Measurements from ENCODE around the gene SORL1.

Gene SORL1

DNA sequence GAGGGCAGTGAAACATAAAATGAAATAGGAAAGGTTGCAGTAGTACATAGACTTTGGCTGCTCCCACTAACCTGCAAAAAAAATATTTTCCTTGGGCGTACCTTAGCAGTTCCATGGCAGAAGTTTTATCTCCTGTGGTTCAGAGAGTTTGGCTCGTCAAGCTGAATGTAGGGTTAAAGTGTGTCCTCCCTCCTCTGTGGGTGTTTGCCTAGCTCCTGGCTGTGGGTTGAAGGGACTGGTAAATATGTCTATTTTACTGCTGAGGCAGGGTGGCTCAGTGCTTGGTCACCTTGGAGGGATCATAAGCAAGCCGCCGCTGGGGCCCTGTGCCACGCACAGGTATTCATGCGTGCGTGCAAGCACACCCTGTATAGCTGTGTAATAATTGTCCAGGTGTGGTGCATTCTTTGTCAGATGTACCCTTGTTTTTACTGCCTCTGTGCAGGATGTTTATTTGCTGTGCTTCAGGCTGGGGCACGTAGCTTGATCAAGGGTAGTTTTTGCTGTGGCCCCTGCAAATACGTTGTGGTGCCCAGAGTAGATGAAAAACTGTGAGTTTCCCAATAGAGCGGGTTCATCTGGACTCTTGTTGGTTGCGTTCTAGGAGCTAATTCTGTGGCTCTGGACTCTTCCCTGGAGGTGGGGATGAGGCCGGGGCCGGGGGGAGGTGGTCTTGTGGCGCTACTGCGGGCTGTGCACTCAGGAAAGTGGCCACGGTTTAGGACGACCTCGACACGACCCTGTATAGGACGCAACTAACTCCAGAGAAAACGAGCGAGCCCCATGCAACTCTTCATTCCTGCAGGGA is 732 bp upstream of the SORL1 start:
- no CpG with 5 or more reads among the region's 22 CpGs for WGBS (ENCODE audit: extremely low coverage, insufficient coverage, low lambda C conversion rate)
- DNase-seq: no peak
- no peak overlapping the region for H2AK5ac ChIP-seq (ENCODE audit: low read length)
- H3K27me3 ChIP-seq (ENCODE audit: insufficient read depth, low read length, poor library complexity): no peaks in the 10 kb centered on the region
- no peak overlapping the region for H3K23ac ChIP-seq (ENCODE audit: low read length)
- no peak overlapping the region for H2BK15ac ChIP-seq (replicated peaks; ENCODE audit: low read depth)
- H3K4ac ChIP-seq (ENCODE audit: low read depth, low read length): no peak overlapping the region
- H4K8ac ChIP-seq (ENCODE audit: low read depth, low read length): no peak overlapping the region
- no peaks in the 10 kb centered on the region for H3K36me3 ChIP-seq (ENCODE audit: control insufficient read depth, insufficient read depth, low read length)
- no peak overlapping the region for H2BK120ac ChIP-seq (ENCODE audit: low read depth, low read length)
- H3K4me3 ChIP-seq (ENCODE audit: low read length): peak overlapping the region; percentile 43
- H2BK5ac ChIP-seq (ENCODE audit: low read length): no peak overlapping the region
- peak overlapping the region; percentile 94 for H3K56ac ChIP-seq (ENCODE audit: low read length)
- peaks cover 30% of the 10 kb centered on the region for H3K79me2 ChIP-seq (ENCODE audit: control insufficient read depth, insufficient read depth, low read length)
- peak overlapping the region; percentile 61 for H3K4me2 ChIP-seq (ENCODE audit: low read length)
- H3K27ac ChIP-seq (ENCODE audit: low read depth, low read length): no peak overlapping the region
- peak overlapping the region; percentile 3 for H3K18ac ChIP-seq (ENCODE audit: low read length)
- peaks cover 6% of the 10 kb centered on the region for H3K79me1 ChIP-seq (ENCODE audit: low read length)
- H3K9ac ChIP-seq (ENCODE audit: low read length): peak overlapping the region; percentile 80
- H3K4me1 ChIP-seq (ENCODE audit: control insufficient read depth, low read depth, low read length): peaks cover 9% of the 10 kb centered on the region
- H4K5ac ChIP-seq (ENCODE audit: low read length): no peak overlapping the region

GRCh38 chr11:121452609-121453150 is 566 bp downstream of the SORL1 start, which contains the start of gene SORL1-AS1:
TSS of gene SORL1-AS1 (minus strand) at chr11:121452967.
- peaks cover 11% of the 10 kb centered on the region for H3K4me1 ChIP-seq (ENCODE audit: control insufficient read depth, low read depth, low read length)
- H3K27me3 ChIP-seq (ENCODE audit: insufficient read depth, low read length, poor library complexity): no peaks in the 10 kb centered on the region
- no peak within 1 kb of the TSS for H3K27ac ChIP-seq (ENCODE audit: low read depth, low read length)
- no peak within 1 kb of the TSS for H4K8ac ChIP-seq (ENCODE audit: low read depth, low read length)
- peak; percentile 48 for DNase-seq
- peak within 1 kb of the TSS; percentile 81 for H3K4me3 ChIP-seq (ENCODE audit: low read length)
- peak within 1 kb of the TSS; percentile 51 for H2BK5ac ChIP-seq (ENCODE audit: low read length)
- peaks cover 6% of the 10 kb centered on the region for H3K79me1 ChIP-seq (ENCODE audit: low read length)
- no peak within 1 kb of the TSS for H3K4ac ChIP-seq (ENCODE audit: low read depth, low read length)
- no peak within 1 kb of the TSS for H2BK120ac ChIP-seq (ENCODE audit: low read depth, low read length)
- H2BK15ac ChIP-seq (replicated peaks; ENCODE audit: low read depth): no peak within 1 kb of the TSS
- no peak within 1 kb of the TSS for H4K5ac ChIP-seq (ENCODE audit: low read length)
- H3K56ac ChIP-seq (ENCODE audit: low read length): peak within 1 kb of the TSS; percentile 96
- peak within 1 kb of the TSS; percentile 89 for H3K4me2 ChIP-seq (ENCODE audit: low read length)
- peak within 1 kb of the TSS; percentile 64 for H3K18ac ChIP-seq (ENCODE audit: low read length)
- H3K79me2 ChIP-seq (ENCODE audit: control insufficient read depth, insufficient read depth, low read length): peaks cover 34% of the 10 kb centered on the region
- no peaks in the 10 kb centered on the region for H3K36me3 ChIP-seq (ENCODE audit: control insufficient read depth, insufficient read depth, low read length)
- WGBS (ENCODE audit: extremely low coverage, insufficient coverage, low lambda C conversion rate): no CpG with 5 or more reads among the region's 21 CpGs
- peak within 1 kb of the TSS; percentile 7 for H3K23ac ChIP-seq (ENCODE audit: low read length)
- peak within 1 kb of the TSS; percentile 82 for H3K9ac ChIP-seq (ENCODE audit: low read length)
- H2AK5ac ChIP-seq (ENCODE audit: low read length): no peak within 1 kb of the TSS

DNA sequence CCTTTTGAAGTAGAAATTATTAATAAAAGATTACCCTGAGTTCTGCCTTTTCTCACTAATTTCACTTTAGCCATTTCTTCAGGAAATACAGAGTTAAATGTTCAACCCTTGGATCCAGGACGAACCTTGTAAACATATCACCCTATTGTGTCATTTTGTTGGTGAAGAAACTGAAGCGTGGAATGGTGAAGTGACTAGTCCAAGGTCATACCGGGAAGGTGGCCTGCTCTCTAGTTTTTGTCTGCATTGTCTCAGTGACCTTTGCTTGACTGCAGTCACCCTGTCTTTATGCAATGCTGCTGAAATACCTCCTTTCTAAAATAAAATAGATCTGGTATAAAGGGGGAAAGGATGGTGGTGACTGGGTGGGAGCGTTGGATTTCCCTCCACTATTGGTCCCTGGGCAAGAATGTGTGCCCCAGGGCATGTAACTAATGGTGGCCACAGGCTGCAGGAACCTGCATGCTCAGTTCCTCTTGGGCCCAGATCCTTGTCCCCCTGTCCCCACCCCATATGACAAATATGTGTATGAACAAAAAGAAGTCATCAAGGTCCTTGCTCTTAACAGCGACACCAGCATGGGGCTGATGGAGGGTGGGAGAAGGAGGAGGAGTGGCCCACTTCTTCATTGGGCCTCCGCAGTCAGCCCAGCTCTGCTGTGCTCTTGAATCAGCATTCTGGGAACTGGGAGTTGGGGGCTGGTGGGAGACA is 1.6 kb downstream of the SORL1 start:
- no peak for DNase-seq
- Histone ChIP-seq H2AK5ac (ENCODE audit: low read length) (no peak overlapping the region), H3K27ac (ENCODE audit: low read depth, low read length) (no peak overlapping the region), H3K79me2 (ENCODE audit: control insufficient read depth, insufficient read depth, low read length) (peaks cover 37% of the 10 kb centered on the region), H3K18ac (ENCODE audit: low read length) (no peak overlapping the region), H3K4me1 (ENCODE audit: control insufficient read depth, low read depth, low read length) (peaks cover 16% of the 10 kb centered on the region), H3K4me2 (ENCODE audit: low read length) (no peak overlapping the region), H2BK120ac (ENCODE audit: low read depth, low read length) (no peak overlapping the region), H3K79me1 (ENCODE audit: low read length) (peaks cover 6% of the 10 kb centered on the region), H4K5ac (ENCODE audit: low read length) (no peak overlapping the region), H3K4me3 (ENCODE audit: low read length) (no peak overlapping the region), H3K56ac (ENCODE audit: low read length) (no peak overlapping the region), H3K36me3 (ENCODE audit: control insufficient read depth, insufficient read depth, low read length) (no peaks in the 10 kb centered on the region), H2BK5ac (ENCODE audit: low read length) (no peak overlapping the region), H2BK15ac (replicated peaks; ENCODE audit: low read depth) (no peak overlapping the region), H4K8ac (ENCODE audit: low read depth, low read length) (no peak overlapping the region), H3K27me3 (ENCODE audit: insufficient read depth, low read length, poor library complexity) (no peaks in the 10 kb centered on the region), H3K4ac (ENCODE audit: low read depth, low read length) (no peak overlapping the region), H3K23ac (ENCODE audit: low read length) (no peak overlapping the region), H3K9ac (ENCODE audit: low read length) (peak overlapping the region; percentile 28)
- no CpG with 5 or more reads among the region's 6 CpGs for WGBS (ENCODE audit: extremely low coverage, insufficient coverage, low lambda C conversion rate)

- Histone ChIP-seq H3K18ac (ENCODE audit: low read length) (no peak overlapping the region), H3K56ac (ENCODE audit: low read length) (peak overlapping the region; percentile 47), H3K27ac (ENCODE audit: low read depth, low read length) (no peak overlapping the region), H3K4me1 (ENCODE audit: control insufficient read depth, low read depth, low read length) (peaks cover 16% of the 10 kb centered on the region), H2BK15ac (replicated peaks; ENCODE audit: low read depth) (no peak overlapping the region), H3K23ac (ENCODE audit: low read length) (no peak overlapping the region), H2BK5ac (ENCODE audit: low read length) (no peak overlapping the region), H3K79me1 (ENCODE audit: low read length) (peaks cover 10% of the 10 kb centered on the region), H4K5ac (ENCODE audit: low read length) (no peak overlapping the region), H3K9ac (ENCODE audit: low read length) (no peak overlapping the region), H2AK5ac (ENCODE audit: low read length) (no peak overlapping the region), H3K4ac (ENCODE audit: low read depth, low read length) (no peak overlapping the region), H2BK120ac (ENCODE audit: low read depth, low read length) (no peak overlapping the region), H3K27me3 (ENCODE audit: insufficient read depth, low read length, poor library complexity) (no peaks in the 10 kb centered on the region), H4K8ac (ENCODE audit: low read depth, low read length) (no peak overlapping the region), H3K79me2 (ENCODE audit: control insufficient read depth, insufficient read depth, low read length) (peaks cover 48% of the 10 kb centered on the region), H3K36me3 (ENCODE audit: control insufficient read depth, insufficient read depth, low read length) (no peaks in the 10 kb centered on the region), H3K4me3 (ENCODE audit: low read length) (no peak overlapping the region), H3K4me2 (ENCODE audit: low read length) (no peak overlapping the region)
- DNase-seq: no peak
- WGBS (ENCODE audit: extremely low coverage, insufficient coverage, low lambda C conversion rate): no CpG with 5 or more reads among the region's 3 CpGs
Observed at GRCh38 chr11:121455115-121455514, 3.0 kb downstream of the SORL1 start.

DNA sequence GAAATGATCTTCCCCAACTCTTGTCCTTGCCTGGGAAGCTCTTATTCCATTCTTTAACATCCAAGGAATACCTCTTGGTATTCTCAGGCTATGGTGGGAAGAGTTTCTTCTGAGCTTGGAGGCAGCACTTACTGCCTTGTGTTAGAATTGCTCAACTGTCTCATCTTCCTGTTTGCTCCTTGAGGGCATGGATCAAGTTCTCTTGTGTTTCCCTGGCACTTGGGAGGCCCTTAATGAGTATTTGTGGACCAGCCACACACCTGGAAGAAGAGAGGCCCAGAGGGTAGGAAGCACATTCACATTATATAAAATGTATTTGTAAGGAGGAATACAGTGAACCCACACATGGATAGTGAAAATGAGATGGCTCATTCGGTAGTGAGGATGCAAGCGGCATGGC is 4.0 kb downstream of the SORL1 start:
- Histone ChIP-seq H2AK5ac (ENCODE audit: low read length) (peak overlapping the region; percentile 12), H2BK120ac (ENCODE audit: low read depth, low read length) (no peak overlapping the region), H4K5ac (ENCODE audit: low read length) (no peak overlapping the region), H3K9ac (ENCODE audit: low read length) (no peak overlapping the region), H3K56ac (ENCODE audit: low read length) (peak overlapping the region; percentile 37), H3K18ac (ENCODE audit: low read length) (no peak overlapping the region), H3K4me1 (ENCODE audit: control insufficient read depth, low read depth, low read length) (peaks cover 16% of the 10 kb centered on the region), H3K4me2 (ENCODE audit: low read length) (no peak overlapping the region), H3K4ac (ENCODE audit: low read depth, low read length) (no peak overlapping the region), H3K36me3 (ENCODE audit: control insufficient read depth, insufficient read depth, low read length) (no peaks in the 10 kb centered on the region), H2BK15ac (replicated peaks; ENCODE audit: low read depth) (no peak overlapping the region), H3K79me1 (ENCODE audit: low read length) (peaks cover 11% of the 10 kb centered on the region), H3K23ac (ENCODE audit: low read length) (no peak overlapping the region), H3K27me3 (ENCODE audit: insufficient read depth, low read length, poor library complexity) (no peaks in the 10 kb centered on the region), H4K8ac (ENCODE audit: low read depth, low read length) (no peak overlapping the region), H3K79me2 (ENCODE audit: control insufficient read depth, insufficient read depth, low read length) (peaks cover 55% of the 10 kb centered on the region), H3K27ac (ENCODE audit: low read depth, low read length) (no peak overlapping the region), H2BK5ac (ENCODE audit: low read length) (no peak overlapping the region), H3K4me3 (ENCODE audit: low read length) (no peak overlapping the region)
- no peak for DNase-seq
- WGBS (ENCODE audit: extremely low coverage, insufficient coverage, low lambda C conversion rate): no CpG with 5 or more reads among the region's 2 CpGs

Data from mesendoderm (in vitro differentiated cells).